Measurements from ENCODE around the gene GXYLT2. TPM values are rescaled to one million over a fixed set of nuclear protein-coding genes. Genes with fewer than 3 reads are reported as not detected.

The GXYLT2 gene
- total RNA-seq, 1 donor from 2014 or later, result 0.79 TPM

GRCh38 chr3:72982609-72983366, 94.9 kb downstream of the GXYLT2 start:
- Histone ChIP-seq H3K27me3 (ENCODE audit: control insufficient read depth, insufficient read depth, low read length) (no peaks in the 10 kb centered on the region), H3K36me3 (ENCODE audit: control insufficient read depth, insufficient read depth, low read length) (no peaks in the 10 kb centered on the region), H3K4me3 (ENCODE audit: low read depth, low read length) (no peak overlapping the region)
- FAIRE-seq, result no peak
- TF ChIP-seq CTCF (IDR thresholded peaks at IDR 0.05; ENCODE audit: insufficient read depth, low read length, severe bottlenecking), result no peak
- DNase-seq (ENCODE audit: low read depth), result no peak

- no peaks in the 10 kb centered on the region for H3K27me3 ChIP-seq (ENCODE audit: control insufficient read depth, insufficient read depth, low read length)
- no peak overlapping the region for H3K4me3 ChIP-seq (ENCODE audit: low read depth, low read length)
- DNase-seq (ENCODE audit: low read depth) (no peak), FAIRE-seq (no peak)
- TF ChIP-seq CTCF (IDR thresholded peaks at IDR 0.05; ENCODE audit: insufficient read depth, low read length, severe bottlenecking), result no peak
- no peaks in the 10 kb centered on the region for H3K36me3 ChIP-seq (ENCODE audit: control insufficient read depth, insufficient read depth, low read length)
Observed at GRCh38 chr3:72985576-72985975, 97.7 kb downstream of the GXYLT2 start.

- TF ChIP-seq CTCF (IDR thresholded peaks at IDR 0.05; ENCODE audit: insufficient read depth, low read length, severe bottlenecking), result no peak
- DNase-seq (ENCODE audit: low read depth) (no peak), FAIRE-seq (no peak)
- Histone ChIP-seq H3K36me3 (ENCODE audit: control insufficient read depth, insufficient read depth, low read length) (no peaks in the 10 kb centered on the region), H3K4me3 (ENCODE audit: low read depth, low read length) (no peak overlapping the region), H3K27me3 (ENCODE audit: control insufficient read depth, insufficient read depth, low read length) (no peaks in the 10 kb centered on the region)
Observed at GRCh38 chr3:72990701-72991395, 103.0 kb downstream of the GXYLT2 start.

- no peak for FAIRE-seq
- Histone ChIP-seq H3K27me3 (ENCODE audit: control insufficient read depth, insufficient read depth, low read length) (no peaks in the 10 kb centered on the region), H3K4me3 (ENCODE audit: low read depth, low read length) (no peak overlapping the region)
Observed at GRCh38 chr3:72991522-72991921, 103.7 kb downstream of the GXYLT2 start.

GRCh38 chr3:72993391-72993790, 105.5 kb downstream of the GXYLT2 start:
- Histone ChIP-seq H3K36me3 (ENCODE audit: control insufficient read depth, insufficient read depth, low read length) (no peaks in the 10 kb centered on the region), H3K27me3 (ENCODE audit: control insufficient read depth, insufficient read depth, low read length) (no peaks in the 10 kb centered on the region), H3K4me3 (ENCODE audit: low read depth, low read length) (no peak overlapping the region)
- FAIRE-seq, result no peak
- TF ChIP-seq CTCF (IDR thresholded peaks at IDR 0.05; ENCODE audit: insufficient read depth, low read length, severe bottlenecking), result no peak
- DNase-seq (ENCODE audit: low read depth), result no peak

More at GRCh38 chr3:72991522-72991921, 103.7 kb downstream of the GXYLT2 start:
- TF ChIP-seq CTCF (IDR thresholded peaks at IDR 0.05; ENCODE audit: insufficient read depth, low read length, severe bottlenecking), result no peak
- DNase-seq (ENCODE audit: low read depth), result no peak
- no peaks in the 10 kb centered on the region for H3K36me3 ChIP-seq (ENCODE audit: control insufficient read depth, insufficient read depth, low read length)
